SH-SY5Y (cell line): ENCODE results near the gene HYI.

Experiments
- GATA2 ChIP-seq: IDR thresholded peaks from 2 replicates; pipeline ENCODE4 v1.6.1; 2011; ENCODE audit warnings: mild to moderate bottlenecking, low read depth, low read length
- GATA3 ChIP-seq: IDR thresholded peaks from 2 replicates; pipeline ENCODE4 v1.6.1; 2011; ENCODE audit warnings: low read depth, mild to moderate bottlenecking, low read length, moderate library complexity

GRCh38 chr1:43432907-43433306 lies 20.8 kb downstream of the HYI start:
- no peak for TF ChIP-seq GATA2
- no peak for TF ChIP-seq GATA3
